HepG2 (cell line): ENCODE data around the gene ZNF653. TPM values are rescaled to one million over a fixed set of nuclear protein-coding genes. Genes with fewer than 3 reads are reported as not detected.

Source experiments
- MTA3 ChIP-seq: sonication (generic); formaldehyde crosslinking; IDR thresholded peaks from 2 replicates; pipeline ENCODE4 v1.4.0; 2020; ENCODE audit warnings: missing genetic modification reagents
- NCOR1 ChIP-seq: fragments of 200-600 bp; sonication (generic); IDR thresholded peaks from 2 replicates; pipeline ENCODE4 v1.7.0; 2017; ENCODE audit warnings: antibody characterized with exemption, low read length, borderline replicate concordance
- NFKBIZ ChIP-seq: IDR thresholded peaks from 2 replicates; pipeline ENCODE4 v1.6.1; 2018; ENCODE audit warnings: missing genetic modification reagents, missing compliant biosample characterization
- NFYB ChIP-seq: sonication (generic); formaldehyde crosslinking; IDR thresholded peaks from 2 replicates; pipeline ENCODE4 v1.4.0; 2020; ENCODE audit warnings: missing genetic modification reagents
- NR2F1 ChIP-seq, 2 experiments: fragments of 450-650 bp in 1 of 2; formaldehyde crosslinking in 1 of 2; IDR thresholded peaks; 2 replicates each; pipeline versions ENCODE4 v1.5.0 to v1.6.1; 2016 to 2020; ENCODE audit warnings: mild to moderate bottlenecking in 1 of 2, missing compliant biosample characterization in 1 of 2, missing genetic modification reagents in 1 of 2, moderate library complexity in 1 of 2
- RXRA ChIP-seq: sonication (generic); formaldehyde crosslinking; IDR thresholded peaks from 2 replicates; pipeline ENCODE4 v1.5.1; 2020; ENCODE audit warnings: missing genetic modification reagents
- SIX1 ChIP-seq: sonication (generic); formaldehyde crosslinking; IDR thresholded peaks from 2 replicates; pipeline ENCODE4 v1.4.0; 2020; ENCODE audit warnings: missing genetic modification reagents, borderline replicate concordance
- ZFX ChIP-seq: sonication (generic); formaldehyde crosslinking; IDR thresholded peaks from 2 replicates; pipeline ENCODE4 v1.4.0; 2020; ENCODE audit warnings: mild to moderate bottlenecking, low read depth, missing genetic modification reagents, moderate library complexity
- ZFY ChIP-seq: sonication (generic); formaldehyde crosslinking; IDR thresholded peaks from 2 replicates; pipeline ENCODE4 v1.4.0; 2020; ENCODE audit warnings: missing genetic modification reagents
- ZNF607 ChIP-seq: sonication (generic); formaldehyde crosslinking; IDR thresholded peaks from 2 replicates; pipeline ENCODE4 v1.5.1; 2020; ENCODE audit warnings: missing genetic modification reagents, mild to moderate bottlenecking, borderline replicate concordance
- ZNF660 ChIP-seq: sonication (generic); formaldehyde crosslinking; IDR thresholded peaks from 2 replicates; pipeline ENCODE4 v1.5.1; 2020; ENCODE audit warnings: mild to moderate bottlenecking, low read depth, missing genetic modification reagents, borderline replicate concordance
- ZSCAN31 ChIP-seq: sonication (generic); formaldehyde crosslinking; IDR thresholded peaks from 2 replicates; pipeline ENCODE4 v1.5.0; 2020; ENCODE audit warnings: low read depth, mild to moderate bottlenecking, missing genetic modification reagents
- ZSCAN9 ChIP-seq: IDR thresholded peaks from 2 replicates; pipeline ENCODE4 v1.6.1; 2016; ENCODE audit warnings: borderline replicate concordance
- polyA plus RNA-seq, 8 experiments: library from polyadenylated mRNA; depleted of rRNA in 3 of 8; stranded (reverse) in 7 of 8; unstranded in 1 of 8; fragments of >200 nt; fragmentation: Illumina TruSeq in 4 of 8; extraction: Trizol in 4 of 8; gene quantifications; 2 replicates each; pipeline versions ENCODE4 v1.2.1 to v1.2.3, GENCODE V29; 2011 to 2016; ENCODE audit warnings: low read depth in 4 of 8, missing spikeins in 1 of 8, mixed read lengths in 1 of 8; ENCODE audit not compliant: insufficient read depth in 1 of 8
- total RNA-seq, 5 experiments: library from RNA; depleted of rRNA; stranded (reverse); fragments of >200 nt; fragmentation: Illumina TruSeq; extraction: Trizol; gene quantifications; 2 replicates each; pipeline ENCODE4 v1.2.3, GENCODE V29; 2016; ENCODE audit warnings: low read depth in 1 of 5
- TF ChIP-seq, protein P1 (sequence below): IDR thresholded peaks from 2 replicates; pipeline ENCODE4 v1.6.1; 2018; ENCODE audit warnings: missing genetic modification reagents, mild to moderate bottlenecking, missing compliant biosample characterization
- TF ChIP-seq, protein P2 (sequence below): sonication (generic); formaldehyde crosslinking; IDR thresholded peaks from 2 replicates; pipeline ENCODE4 v1.4.0; 2020; ENCODE audit warnings: missing genetic modification reagents
- TF ChIP-seq, protein P3 (sequence below): sonication (generic); formaldehyde crosslinking; IDR thresholded peaks from 2 replicates; pipeline ENCODE4 v1.4.0; 2020; ENCODE audit warnings: missing genetic modification reagents, mild to moderate bottlenecking, borderline replicate concordance
- TF ChIP-seq, protein P4 (sequence below): IDR thresholded peaks from 2 replicates; pipeline ENCODE4 v1.6.1; 2012; ENCODE audit warnings: inconsistent platforms
- TF ChIP-seq, protein P5 (sequence below): sonication (generic); formaldehyde crosslinking; IDR thresholded peaks from 2 replicates; pipeline ENCODE4 v1.8.0; 2022; ENCODE audit warnings: low read depth, missing genetic modification reagents
- TF ChIP-seq, protein P6 (sequence below): sonication (generic); formaldehyde crosslinking; conservative IDR thresholded peaks from 2 replicates; pipeline ENCODE4 v1.5.0; 2020; ENCODE audit warnings: missing genetic modification reagents

Gene ZNF653
- total and polyA plus RNA-seq, 2 of the 13 experiments (the other 11 are each of a cell fraction or from before 2014, with no cell fraction given), result 4.7 to 7.1 TPM

DNA sequence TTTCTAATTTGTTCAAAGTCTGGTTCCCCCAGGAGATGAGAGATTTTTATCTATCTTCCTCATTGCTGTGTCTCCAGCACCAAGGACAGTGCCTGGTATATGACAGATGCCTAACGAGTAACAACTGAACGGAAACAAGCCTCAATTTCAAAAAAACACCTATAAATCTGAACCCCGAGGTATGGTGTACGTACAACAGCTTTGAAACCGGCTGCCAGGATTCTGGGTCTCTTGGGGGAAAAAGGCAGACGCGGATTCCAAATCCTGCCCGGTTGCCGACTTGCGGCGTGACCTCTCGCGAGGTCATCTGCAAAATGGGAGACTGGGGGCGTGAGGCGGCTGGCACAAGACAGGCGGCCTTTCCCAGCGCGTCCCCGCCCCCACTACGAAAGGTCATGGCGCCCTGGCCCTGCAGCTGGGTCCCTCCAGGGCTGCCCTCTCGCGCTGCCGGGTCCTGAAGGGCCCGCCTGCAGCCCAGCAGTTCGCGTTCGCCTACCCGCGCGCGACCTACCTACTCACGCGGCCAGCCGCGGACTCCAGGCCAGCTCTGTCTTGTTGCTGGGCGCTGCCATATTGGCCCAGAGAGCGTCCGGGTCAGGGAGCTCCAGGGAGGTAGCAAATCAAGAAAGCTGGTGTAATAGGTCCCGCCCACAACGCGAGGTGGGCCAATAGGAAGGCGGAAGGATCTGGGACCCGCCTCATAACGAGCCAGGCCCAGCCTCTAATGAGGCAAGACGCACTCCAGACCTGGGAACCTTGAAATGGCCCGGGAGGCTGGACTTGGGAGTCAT, 23.1 kb upstream of the ZNF653 start, which contains the start of gene ECSIT (continued):
- TF ChIP-seq, protein P1, sequence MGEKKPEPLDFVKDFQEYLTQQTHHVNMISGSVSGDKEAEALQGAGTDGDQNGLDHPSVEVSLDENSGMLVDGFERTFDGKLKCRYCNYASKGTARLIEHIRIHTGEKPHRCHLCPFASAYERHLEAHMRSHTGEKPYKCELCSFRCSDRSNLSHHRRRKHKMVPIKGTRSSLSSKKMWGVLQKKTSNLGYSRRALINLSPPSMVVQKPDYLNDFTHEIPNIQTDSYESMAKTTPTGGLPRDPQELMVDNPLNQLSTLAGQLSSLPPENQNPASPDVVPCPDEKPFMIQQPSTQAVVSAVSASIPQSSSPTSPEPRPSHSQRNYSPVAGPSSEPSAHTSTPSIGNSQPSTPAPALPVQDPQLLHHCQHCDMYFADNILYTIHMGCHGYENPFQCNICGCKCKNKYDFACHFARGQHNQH (CRISPR knock-in tag), result peak; percentile 76
- TF ChIP-seq, protein P2, sequence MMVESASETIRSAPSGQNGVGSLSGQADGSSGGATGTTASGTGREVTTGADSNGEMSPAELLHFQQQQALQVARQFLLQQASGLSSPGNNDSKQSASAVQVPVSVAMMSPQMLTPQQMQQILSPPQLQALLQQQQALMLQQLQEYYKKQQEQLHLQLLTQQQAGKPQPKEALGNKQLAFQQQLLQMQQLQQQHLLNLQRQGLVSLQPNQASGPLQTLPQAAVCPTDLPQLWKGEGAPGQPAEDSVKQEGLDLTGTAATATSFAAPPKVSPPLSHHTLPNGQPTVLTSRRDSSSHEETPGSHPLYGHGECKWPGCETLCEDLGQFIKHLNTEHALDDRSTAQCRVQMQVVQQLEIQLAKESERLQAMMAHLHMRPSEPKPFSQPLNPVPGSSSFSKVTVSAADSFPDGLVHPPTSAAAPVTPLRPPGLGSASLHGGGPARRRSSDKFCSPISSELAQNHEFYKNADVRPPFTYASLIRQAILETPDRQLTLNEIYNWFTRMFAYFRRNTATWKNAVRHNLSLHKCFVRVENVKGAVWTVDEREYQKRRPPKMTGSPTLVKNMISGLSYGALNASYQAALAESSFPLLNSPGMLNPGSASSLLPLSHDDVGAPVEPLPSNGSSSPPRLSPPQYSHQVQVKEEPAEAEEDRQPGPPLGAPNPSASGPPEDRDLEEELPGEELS, result peak; percentile 23; the same call in 1 of the 2 replicates
- TF ChIP-seq ZNF607 (CRISPR knock-in tag), result peak; percentile 81; the same call in 1 of the 2 replicates
- peak; percentile 89 for TF ChIP-seq RXRA (CRISPR knock-in tag)
- 0 out of 2 replicates have a peak, but pooled peaks have one; percentile 24 for TF ChIP-seq MTA3 (CRISPR knock-in tag)
- peak; percentile 61; the same call in 1 of the 2 replicates for TF ChIP-seq ZSCAN9 (CRISPR knock-in tag)
- TF ChIP-seq NCOR1, result peak; percentile 45; the same call in 1 of the 2 replicates
- peak; percentile 37 to 86; a peak in 2 of 4 replicates for TF ChIP-seq NR2F1 (CRISPR knock-in tag; IDR thresholded peaks at IDR 0.05)
- TF ChIP-seq, protein P3, sequence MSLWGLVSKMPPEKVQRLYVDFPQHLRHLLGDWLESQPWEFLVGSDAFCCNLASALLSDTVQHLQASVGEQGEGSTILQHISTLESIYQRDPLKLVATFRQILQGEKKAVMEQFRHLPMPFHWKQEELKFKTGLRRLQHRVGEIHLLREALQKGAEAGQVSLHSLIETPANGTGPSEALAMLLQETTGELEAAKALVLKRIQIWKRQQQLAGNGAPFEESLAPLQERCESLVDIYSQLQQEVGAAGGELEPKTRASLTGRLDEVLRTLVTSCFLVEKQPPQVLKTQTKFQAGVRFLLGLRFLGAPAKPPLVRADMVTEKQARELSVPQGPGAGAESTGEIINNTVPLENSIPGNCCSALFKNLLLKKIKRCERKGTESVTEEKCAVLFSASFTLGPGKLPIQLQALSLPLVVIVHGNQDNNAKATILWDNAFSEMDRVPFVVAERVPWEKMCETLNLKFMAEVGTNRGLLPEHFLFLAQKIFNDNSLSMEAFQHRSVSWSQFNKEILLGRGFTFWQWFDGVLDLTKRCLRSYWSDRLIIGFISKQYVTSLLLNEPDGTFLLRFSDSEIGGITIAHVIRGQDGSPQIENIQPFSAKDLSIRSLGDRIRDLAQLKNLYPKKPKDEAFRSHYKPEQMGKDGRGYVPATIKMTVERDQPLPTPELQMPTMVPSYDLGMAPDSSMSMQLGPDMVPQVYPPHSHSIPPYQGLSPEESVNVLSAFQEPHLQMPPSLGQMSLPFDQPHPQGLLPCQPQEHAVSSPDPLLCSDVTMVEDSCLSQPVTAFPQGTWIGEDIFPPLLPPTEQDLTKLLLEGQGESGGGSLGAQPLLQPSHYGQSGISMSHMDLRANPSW (CRISPR knock-in tag), result 0 out of 2 replicates have a peak, but pooled peaks have one; percentile 2
- TF ChIP-seq ZFX, result peak; percentile 96
- TF ChIP-seq, protein P4, sequence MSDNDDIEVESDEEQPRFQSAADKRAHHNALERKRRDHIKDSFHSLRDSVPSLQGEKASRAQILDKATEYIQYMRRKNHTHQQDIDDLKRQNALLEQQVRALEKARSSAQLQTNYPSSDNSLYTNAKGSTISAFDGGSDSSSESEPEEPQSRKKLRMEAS, result peak; percentile 83
- peak; percentile 86 for TF ChIP-seq ZSCAN31 (CRISPR knock-in tag)
- peak; percentile 92 for TF ChIP-seq ZFY (CRISPR knock-in tag)
- 0 out of 2 replicates have a peak, but pooled peaks have one; percentile 27 for TF ChIP-seq NFKBIZ (CRISPR knock-in tag)
- peak; percentile 90 for TF ChIP-seq NFYB (CRISPR knock-in tag)
- no peak for TF ChIP-seq SIX1 (CRISPR knock-in tag)
- no peak for TF ChIP-seq ZNF660 (CRISPR knock-in tag)
- TF ChIP-seq, protein P5, sequence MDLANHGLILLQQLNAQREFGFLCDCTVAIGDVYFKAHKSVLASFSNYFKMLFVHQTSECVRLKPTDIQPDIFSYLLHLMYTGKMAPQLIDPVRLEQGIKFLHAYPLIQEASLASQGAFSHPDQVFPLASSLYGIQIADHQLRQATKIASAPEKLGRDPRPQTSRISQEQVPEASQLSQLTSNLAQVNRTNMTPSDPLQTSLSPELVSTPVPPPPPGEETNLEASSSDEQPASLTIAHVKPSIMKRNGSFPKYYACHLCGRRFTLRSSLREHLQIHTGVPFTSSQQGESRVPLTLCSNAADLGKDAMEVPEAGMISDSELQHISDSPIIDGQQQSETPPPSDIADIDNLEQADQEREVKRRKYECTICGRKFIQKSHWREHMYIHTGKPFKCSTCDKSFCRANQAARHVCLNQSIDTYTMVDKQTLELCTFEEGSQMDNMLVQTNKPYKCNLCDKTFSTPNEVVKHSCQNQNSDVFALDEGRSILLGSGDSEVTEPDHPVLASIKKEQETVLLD (CRISPR knock-in tag), result 0 out of 2 replicates have a peak, but pooled peaks have one; percentile 37
- TF ChIP-seq, protein P6, sequence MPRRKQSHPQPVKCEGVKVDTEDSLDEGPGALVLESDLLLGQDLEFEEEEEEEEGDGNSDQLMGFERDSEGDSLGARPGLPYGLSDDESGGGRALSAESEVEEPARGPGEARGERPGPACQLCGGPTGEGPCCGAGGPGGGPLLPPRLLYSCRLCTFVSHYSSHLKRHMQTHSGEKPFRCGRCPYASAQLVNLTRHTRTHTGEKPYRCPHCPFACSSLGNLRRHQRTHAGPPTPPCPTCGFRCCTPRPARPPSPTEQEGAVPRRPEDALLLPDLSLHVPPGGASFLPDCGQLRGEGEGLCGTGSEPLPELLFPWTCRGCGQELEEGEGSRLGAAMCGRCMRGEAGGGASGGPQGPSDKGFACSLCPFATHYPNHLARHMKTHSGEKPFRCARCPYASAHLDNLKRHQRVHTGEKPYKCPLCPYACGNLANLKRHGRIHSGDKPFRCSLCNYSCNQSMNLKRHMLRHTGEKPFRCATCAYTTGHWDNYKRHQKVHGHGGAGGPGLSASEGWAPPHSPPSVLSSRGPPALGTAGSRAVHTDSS (CRISPR knock-in tag), result 0 out of 2 replicates have a peak, but pooled peaks have one; percentile 42
